AG04449 (cell line): ENCODE results near the gene DCN.

Source experiments
- CTCF ChIA-PET: fragments of 350-600 bp; formaldehyde crosslinking; extraction: SDS; loops from one replicate; lab custom pipeline; 2021; ENCODE audit warnings: antibody characterized with exemption; lab: Yijun Ruan, JAX
- POLR2A ChIA-PET: fragments of 400-600, 350-600 bp; formaldehyde crosslinking; extraction: SDS; loops from one replicate; lab custom pipeline; 2020; ENCODE audit warnings: antibody characterized with exemption, inconsistent platforms; lab: Yijun Ruan, JAX
- DNase-seq: peaks from one replicate; pipeline ENCODE4 v3.0.0-alpha.2; 2010; ENCODE audit warnings: low read depth, low spot score
- H3K4me3 ChIP-seq: 2 replicates; pipeline ENCODE4 v1.5.1; 2011; ENCODE audit warnings: low read depth, mild to moderate bottlenecking, control low read depth, low read length
- TF ChIP-seq, protein P1 (sequence below): IDR thresholded peaks from one replicate; pipeline ENCODE4 v1.5.1; 2011; ENCODE audit warnings: mild to moderate bottlenecking, moderate library complexity, low read length, control low read depth, inconsistent platforms; ENCODE audit not compliant: insufficient read depth; ENCODE audit errors: missing control alignments

The DCN gene

DNA sequence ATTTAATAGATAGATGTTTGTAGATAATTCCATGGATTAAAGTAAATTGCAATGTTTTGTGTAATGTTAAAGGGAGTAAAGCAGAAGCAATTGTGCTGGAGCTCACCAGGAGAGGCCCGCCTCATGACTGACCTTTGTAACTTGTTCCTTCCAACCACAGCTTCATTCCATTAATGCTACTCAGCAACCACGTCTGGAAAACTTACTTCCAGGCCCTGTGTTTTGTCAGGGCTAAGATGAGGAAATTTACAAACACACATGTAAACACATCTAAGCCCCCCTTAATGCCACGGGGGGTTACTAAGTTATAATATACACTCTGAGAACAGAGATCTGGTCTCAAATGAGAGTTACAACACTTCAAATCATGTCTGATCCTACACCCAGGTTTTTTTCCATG, 83.7 kb downstream of the DCN start:
- CTCF ChIA-PET = interaction anchor here (0.6 to 2.4 kb wide), 5 partner anchors 10 to 229 kb away, joined by 3 to 27 read pairs (median 5); partner anchors contain the start of gene LUM
- H3K4me3 ChIP-seq = no peak overlapping the region
- peak; percentile 78 for DNase-seq
- TF ChIP-seq, protein P1, sequence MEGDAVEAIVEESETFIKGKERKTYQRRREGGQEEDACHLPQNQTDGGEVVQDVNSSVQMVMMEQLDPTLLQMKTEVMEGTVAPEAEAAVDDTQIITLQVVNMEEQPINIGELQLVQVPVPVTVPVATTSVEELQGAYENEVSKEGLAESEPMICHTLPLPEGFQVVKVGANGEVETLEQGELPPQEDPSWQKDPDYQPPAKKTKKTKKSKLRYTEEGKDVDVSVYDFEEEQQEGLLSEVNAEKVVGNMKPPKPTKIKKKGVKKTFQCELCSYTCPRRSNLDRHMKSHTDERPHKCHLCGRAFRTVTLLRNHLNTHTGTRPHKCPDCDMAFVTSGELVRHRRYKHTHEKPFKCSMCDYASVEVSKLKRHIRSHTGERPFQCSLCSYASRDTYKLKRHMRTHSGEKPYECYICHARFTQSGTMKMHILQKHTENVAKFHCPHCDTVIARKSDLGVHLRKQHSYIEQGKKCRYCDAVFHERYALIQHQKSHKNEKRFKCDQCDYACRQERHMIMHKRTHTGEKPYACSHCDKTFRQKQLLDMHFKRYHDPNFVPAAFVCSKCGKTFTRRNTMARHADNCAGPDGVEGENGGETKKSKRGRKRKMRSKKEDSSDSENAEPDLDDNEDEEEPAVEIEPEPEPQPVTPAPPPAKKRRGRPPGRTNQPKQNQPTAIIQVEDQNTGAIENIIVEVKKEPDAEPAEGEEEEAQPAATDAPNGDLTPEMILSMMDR = no peak
- POLR2A ChIA-PET = interaction anchor here (0.5 to 1.2 kb wide), 5 partner anchors 9 to 229 kb away, joined by 3 to 5 read pairs (median 3); no protein-coding TSS in a partner anchor

DNA sequence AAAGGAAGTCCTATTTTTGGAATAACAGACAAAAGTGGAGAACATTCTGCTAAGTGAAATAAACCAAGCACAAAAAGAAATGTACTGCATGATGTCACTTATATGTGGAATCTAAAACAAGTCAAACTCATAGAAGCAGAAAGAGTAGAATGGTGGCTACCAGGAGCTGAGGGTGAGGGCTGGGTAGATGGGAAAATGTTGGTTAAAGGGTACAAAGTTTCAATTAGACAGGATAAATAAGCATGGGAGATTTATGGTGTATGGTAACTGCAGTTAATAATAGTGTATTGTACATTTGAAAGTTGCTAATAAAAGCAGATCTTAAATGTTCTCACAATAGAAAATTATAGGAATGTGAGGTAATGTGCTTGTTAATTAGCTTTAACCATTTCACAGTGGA, 84.2 kb downstream of the DCN start:
- no peak overlapping the region for H3K4me3 ChIP-seq
- TF ChIP-seq, protein P1 = no peak
- ChIA-PET CTCF (interaction anchor here (0.8 to 2.4 kb wide), 4 partner anchors 10 to 229 kb away, joined by 3 to 27 read pairs (median 5); partner anchors contain the start of gene LUM), POLR2A (interaction anchor here (0.5 to 1.2 kb wide), 4 partner anchors 10 to 230 kb away, joined by 3 to 5 read pairs (median 4); no protein-coding TSS in a partner anchor)
- DNase-seq = no peak

DNA sequence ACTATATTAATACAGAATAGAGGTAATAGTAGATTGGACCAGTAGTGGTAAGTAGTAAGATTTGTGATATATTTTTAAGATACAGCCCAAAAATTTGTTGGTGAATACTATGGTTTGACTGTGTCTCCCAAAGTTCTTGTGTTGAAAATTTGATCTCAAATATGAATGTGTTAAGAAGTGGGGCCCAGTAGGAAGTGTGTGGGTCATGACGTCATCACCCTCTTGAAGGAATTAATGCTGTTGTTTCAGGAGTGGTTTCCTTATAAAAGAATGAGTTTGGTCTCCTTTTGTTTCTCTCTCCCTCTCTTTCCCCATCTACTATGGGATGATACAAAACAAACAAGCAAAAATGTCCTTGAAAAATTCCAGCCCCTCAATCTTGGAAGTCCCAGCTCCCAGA, 87.7 kb downstream of the DCN start:
- ChIA-PET CTCF (no interaction called here), POLR2A (no interaction called here)
- no peak overlapping the region for H3K4me3 ChIP-seq
- TF ChIP-seq, protein P1 = no peak
- DNase-seq = no peak

DNA sequence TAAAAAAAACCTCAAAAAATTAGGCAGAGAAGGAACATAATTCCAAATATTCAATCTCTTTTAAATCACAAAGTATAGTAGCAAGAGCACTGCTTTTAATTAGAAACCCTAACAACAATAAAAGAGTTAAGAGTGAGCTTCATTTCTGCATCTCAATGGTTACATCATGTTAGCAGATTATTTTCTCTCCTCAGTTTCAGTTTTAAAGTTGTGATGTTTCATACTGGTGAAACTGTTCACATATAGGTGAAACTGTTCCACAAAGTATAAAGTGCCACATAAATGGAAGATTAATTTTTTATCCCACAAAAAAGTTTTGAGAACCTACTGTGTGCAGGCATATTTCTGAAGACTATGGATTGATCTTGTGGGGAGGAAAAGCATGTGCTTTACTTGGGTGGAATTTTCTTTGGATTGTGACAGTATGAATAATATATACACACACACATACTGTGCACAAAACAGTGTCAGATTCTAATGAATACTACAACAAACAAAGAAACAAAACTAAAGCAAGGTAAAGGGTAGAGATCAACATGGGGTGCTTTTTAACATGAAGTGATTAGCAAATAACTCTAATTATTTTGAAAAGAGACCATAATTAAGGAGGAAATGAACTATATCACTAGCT, 88.5 kb downstream of the DCN start:
- ChIA-PET CTCF (no interaction called here), POLR2A (no interaction called here)
- TF ChIP-seq, protein P1 = no peak
- no peak for DNase-seq
- no peak overlapping the region for H3K4me3 ChIP-seq

DNA sequence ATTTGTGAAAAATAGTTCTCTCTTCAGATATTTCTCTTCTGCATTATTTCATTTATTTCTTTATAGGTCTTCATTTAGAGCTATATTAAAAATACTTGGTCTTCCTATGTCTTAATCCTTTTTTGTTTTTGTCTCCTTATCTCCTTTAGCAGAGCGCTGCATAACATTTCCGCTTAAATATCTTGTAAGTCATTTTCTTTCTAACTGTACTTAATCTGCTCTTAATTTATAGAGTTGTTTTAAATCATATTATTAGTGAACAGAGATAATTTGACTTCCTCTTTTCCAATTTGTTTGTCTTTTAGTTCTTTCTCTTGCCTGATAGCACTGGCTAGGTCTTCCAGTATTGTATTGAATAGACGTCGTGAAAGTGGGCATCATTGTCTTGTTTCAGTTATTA, 89.3 kb downstream of the DCN start:
- CTCF ChIA-PET = interaction anchor here (2.4 kb wide), 1 partner anchor 17 kb away, joined by 7 read pairs; no protein-coding TSS in a partner anchor

More for the DNA sequence above, 89.3 kb downstream of the DCN start:
- POLR2A ChIA-PET = no interaction called here
- no peak overlapping the region for H3K4me3 ChIP-seq
- no peak for DNase-seq
- TF ChIP-seq, protein P1 = no peak
